ENCODE measurements around the gene WDR27. TPM values are rescaled to one million over a fixed set of nuclear protein-coding genes. Genes with fewer than 3 reads are reported as not detected.

Gene WDR27
- polyA plus RNA-seq, 3 donors = 0.95 to 20.5 (median 2.0) TPM

GRCh38 chr6:169473663-169474062 lies 228.2 kb downstream of the WDR27 start:
- Mint-ChIP-seq H3K27me3 (ENCODE audit: low read depth in 3 of 3) (peaks cover 0 to 2% (median 0%) of the 10 kb centered on the region in 3 donors), H3K9me3 (peaks cover 10 to 46% (median 23%) of the 10 kb centered on the region in 7 donors), H3K4me3 (no peak overlapping the region), H3K4me1 (no peaks in the 10 kb centered on the region), H3K36me3 (no peaks in the 10 kb centered on the region), H3K27ac (no peak overlapping the region)
- no peak overlapping the region for H2AFZ ChIP-seq (ENCODE audit: insufficient read depth, low read depth, low read length, poor library complexity, severe bottlenecking)
- DNase-seq = no peak
- H3K27ac ChIP-seq (ENCODE audit: low read depth in 1 of 2, low read length in 2 of 2) = no peak overlapping the region
- no CpG with 5 or more reads among the region's 1 CpG for WGBS (ENCODE audit: insufficient coverage)
- H3K9ac ChIP-seq (ENCODE audit: insufficient read depth, low read length, poor library complexity, severe bottlenecking) = no peak overlapping the region
- no peak overlapping the region for H3K4me3 ChIP-seq (replicated peaks in 1 of 3; ENCODE audit: low read depth in 2 of 3, low read length in 3 of 3)
- no peaks in the 10 kb centered on the region for H3K36me3 ChIP-seq (replicated peaks in 1 of 2; ENCODE audit: control insufficient read depth in 1 of 2, insufficient read depth in 2 of 2, low read length in 2 of 2)
- no peaks in the 10 kb centered on the region for H4K20me1 ChIP-seq (ENCODE audit: insufficient read depth, low read length)
- H3K4me1 ChIP-seq (ENCODE audit: control insufficient read depth in 1 of 2, insufficient read depth in 2 of 2, low read length in 2 of 2) = no peaks in the 10 kb centered on the region
- no peak for TF ChIP-seq CTCF (IDR thresholded peaks at IDR 0.05)
- peaks cover 19 to 33% of the 10 kb centered on the region in 2 donors for H3K9me3 ChIP-seq (replicated peaks in 1 of 2; ENCODE audit: control insufficient read depth in 1 of 2, insufficient read depth in 1 of 2, low read length in 2 of 2)
- H3K79me2 ChIP-seq (ENCODE audit: insufficient read depth, low read length) = no peaks in the 10 kb centered on the region
- intact Hi-C loops (cut with micrococcal nuclease) = no loop called here
- H3K4me2 ChIP-seq (replicated peaks; ENCODE audit: extremely low read depth, low read length, poor library complexity, severe bottlenecking) = no peak overlapping the region
- H3K27me3 ChIP-seq (ENCODE audit: control insufficient read depth in 2 of 2, insufficient read depth in 2 of 2, low read length in 2 of 2) = no peaks in the 10 kb centered on the region

GRCh38 chr6:169472786-169473416 lies 228.9 kb downstream of the WDR27 start:
- WGBS (ENCODE audit: insufficient coverage) = 100% methylated on average over 1 of the region's 3 CpGs

More at GRCh38 chr6:169472786-169473416, 228.9 kb downstream of the WDR27 start:
- H3K27me3 ChIP-seq (ENCODE audit: control insufficient read depth in 2 of 2, insufficient read depth in 2 of 2, low read length in 2 of 2) = no peaks in the 10 kb centered on the region
- no peak overlapping the region for H3K27ac ChIP-seq (ENCODE audit: low read depth in 1 of 2, low read length in 2 of 2)
- no peak overlapping the region for H3K4me3 Mint-ChIP-seq
- H3K36me3 ChIP-seq (replicated peaks in 1 of 2; ENCODE audit: control insufficient read depth in 1 of 2, insufficient read depth in 2 of 2, low read length in 2 of 2) = no peaks in the 10 kb centered on the region
- no peak overlapping the region for H3K9ac ChIP-seq (ENCODE audit: insufficient read depth, low read length, poor library complexity, severe bottlenecking)
- H3K79me2 ChIP-seq (ENCODE audit: insufficient read depth, low read length) = no peaks in the 10 kb centered on the region
- intact Hi-C loops (cut with micrococcal nuclease) = no loop called here
- H3K4me1 ChIP-seq (ENCODE audit: control insufficient read depth in 1 of 2, insufficient read depth in 2 of 2, low read length in 2 of 2) = no peaks in the 10 kb centered on the region
- peaks cover 13 to 49% (median 23%) of the 10 kb centered on the region in 7 donors for H3K9me3 Mint-ChIP-seq
- H2AFZ ChIP-seq (ENCODE audit: insufficient read depth, low read depth, low read length, poor library complexity, severe bottlenecking) = no peak overlapping the region
- no peaks in the 10 kb centered on the region for H4K20me1 ChIP-seq (ENCODE audit: insufficient read depth, low read length)
- H3K27me3 Mint-ChIP-seq (ENCODE audit: low read depth in 3 of 3) = peaks cover 0 to 2% (median 0%) of the 10 kb centered on the region in 3 donors
- H3K36me3 Mint-ChIP-seq = no peaks in the 10 kb centered on the region
- no peak overlapping the region for H3K27ac Mint-ChIP-seq
- DNase-seq = no peak
- TF ChIP-seq CTCF (IDR thresholded peaks at IDR 0.05) = no peak
- no peak overlapping the region for H3K4me2 ChIP-seq (replicated peaks; ENCODE audit: extremely low read depth, low read length, poor library complexity, severe bottlenecking)
- no peak overlapping the region for H3K4me3 ChIP-seq (replicated peaks in 1 of 3; ENCODE audit: low read depth in 2 of 3, low read length in 3 of 3)
- no peaks in the 10 kb centered on the region for H3K4me1 Mint-ChIP-seq
- peaks cover 26 to 38% of the 10 kb centered on the region in 2 donors for H3K9me3 ChIP-seq (replicated peaks in 1 of 2; ENCODE audit: control insufficient read depth in 1 of 2, insufficient read depth in 1 of 2, low read length in 2 of 2)

Measured in CD14-positive monocyte (primary cell).